HG02870 (cell line): Measurements from ENCODE around the gene POLR3B.
"Not testable (repeated sequence)": the region's sequence is repeated elsewhere in the genome, so short reads cannot be mapped to it uniquely, and the experiment has no call there.

ENCODE experiments used
- ATAC-seq: cut with Tn5 transposase; IDR thresholded peaks from one replicate; pipeline ENCODE4 v1.9.1; 2021; ENCODE audit warnings: mild to moderate bottlenecking, moderate library complexity; ENCODE audit not compliant: unreplicated experiment

The POLR3B gene

GRCh38 chr12:106459124-106459523, 101.6 kb downstream of the POLR3B start:
- ATAC-seq = no peak

DNA sequence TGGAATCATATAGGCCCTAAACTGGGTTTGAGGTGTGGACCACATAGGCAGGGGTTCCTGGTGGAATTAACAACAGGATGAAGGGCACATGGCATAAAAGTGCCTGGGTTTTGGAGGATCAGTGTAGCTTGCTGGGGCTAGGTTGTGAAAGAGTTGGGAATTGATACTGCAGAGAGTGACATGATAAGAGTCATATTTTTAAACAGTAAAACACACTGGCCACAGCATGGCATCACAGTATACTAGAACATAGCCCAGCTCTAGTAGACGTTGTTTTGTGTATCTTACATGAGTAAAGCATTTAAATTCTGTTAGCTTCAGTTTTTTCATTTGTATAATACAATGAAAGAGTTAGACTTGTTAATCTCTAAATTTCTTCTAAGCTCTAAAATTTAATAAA, 102.0 kb downstream of the POLR3B start:
- ATAC-seq = no peak

- no peak for ATAC-seq
Observed at GRCh38 chr12:106461730-106462129, 104.2 kb downstream of the POLR3B start.

DNA sequence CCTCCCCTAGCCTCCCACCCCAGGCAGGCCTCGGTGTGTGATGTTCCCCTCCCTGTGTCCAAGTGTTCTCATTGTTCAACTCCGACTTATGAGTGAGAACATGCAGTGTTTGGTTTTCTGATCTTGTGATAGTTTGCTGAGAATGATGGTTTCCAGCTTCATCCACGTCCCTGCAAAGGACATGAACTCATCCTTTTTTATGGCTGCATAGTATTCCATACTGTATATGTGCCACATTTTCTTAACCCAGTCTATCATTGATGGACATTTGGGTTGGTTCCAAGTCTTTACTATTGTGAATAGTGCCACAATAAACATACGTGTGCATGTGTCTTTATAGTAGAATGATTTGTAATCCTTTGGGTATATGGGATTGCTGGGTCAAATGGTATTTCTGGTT, 108.1 kb downstream of the POLR3B start:
- not testable (repeated sequence) for ATAC-seq

GRCh38 chr12:106475662-106476061, 118.1 kb downstream of the POLR3B start:
- not testable (repeated sequence) for ATAC-seq

GRCh38 chr12:106477627-106478026, 120.1 kb downstream of the POLR3B start:
- ATAC-seq = not testable (repeated sequence)

DNA sequence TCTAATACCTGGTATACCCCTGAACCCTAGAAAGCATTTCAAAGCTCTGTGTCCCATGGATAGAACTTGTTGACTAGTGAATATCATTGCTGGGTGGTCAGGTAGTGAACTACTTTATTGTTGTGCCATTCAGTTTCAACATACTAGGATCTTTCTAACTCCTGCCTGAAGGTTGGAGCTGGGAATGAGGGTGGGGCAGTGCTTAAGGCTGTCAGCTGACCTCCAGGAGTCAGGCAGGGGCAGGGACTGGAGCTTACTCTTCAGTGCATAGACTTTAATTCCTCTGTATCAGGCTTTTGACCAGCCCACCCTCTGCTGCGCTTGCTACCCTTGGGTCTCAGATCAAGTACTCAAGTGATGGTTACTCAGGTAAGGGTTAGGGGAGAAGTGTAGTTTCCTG, 122.7 kb downstream of the POLR3B start:
- no peak for ATAC-seq

DNA sequence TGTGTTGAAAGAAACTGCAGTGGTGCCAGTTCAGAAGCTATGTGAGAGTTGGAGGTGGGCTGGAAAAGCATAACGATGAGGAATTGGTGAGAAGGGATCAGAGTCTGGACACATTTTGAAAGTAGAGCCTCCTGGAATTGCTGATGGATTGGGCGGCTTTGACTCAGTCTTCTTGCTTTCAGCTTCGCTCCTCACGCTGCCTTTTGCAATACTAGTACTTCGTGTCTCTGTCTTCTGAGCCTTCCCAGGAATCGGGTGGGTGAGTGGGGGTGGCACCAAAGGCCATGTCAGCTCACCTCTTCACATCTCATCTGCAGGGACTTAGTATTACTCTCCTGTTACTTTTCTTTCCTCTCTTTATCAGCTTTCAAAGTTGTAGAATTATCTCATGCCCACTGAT, 123.7 kb downstream of the POLR3B start:
- no peak for ATAC-seq

- no peak for ATAC-seq
Observed at GRCh38 chr12:106487664-106488063, 130.1 kb downstream of the POLR3B start.

DNA sequence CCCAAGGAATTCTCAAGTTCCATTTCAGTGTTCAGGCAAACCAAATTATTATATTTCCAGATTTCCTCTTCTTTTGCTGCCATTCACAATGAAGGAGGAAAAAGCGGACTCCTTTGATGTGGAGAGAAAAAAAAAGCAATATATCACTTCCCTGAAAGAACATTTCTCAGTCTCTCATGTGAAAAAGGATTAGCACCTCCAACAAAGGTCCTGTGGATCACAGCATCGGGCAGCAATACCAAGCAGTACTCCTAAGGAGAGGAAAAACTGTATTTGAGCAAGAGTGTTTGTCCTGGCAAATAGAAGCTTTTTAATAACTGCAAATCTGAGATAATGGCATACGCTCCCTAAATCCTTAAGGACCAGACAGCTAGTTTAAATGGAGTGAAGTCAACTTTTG, 131.3 kb downstream of the POLR3B start:
- ATAC-seq = no peak

- no peak for ATAC-seq
Observed at GRCh38 chr12:106490264-106490663, 132.7 kb downstream of the POLR3B start.

DNA sequence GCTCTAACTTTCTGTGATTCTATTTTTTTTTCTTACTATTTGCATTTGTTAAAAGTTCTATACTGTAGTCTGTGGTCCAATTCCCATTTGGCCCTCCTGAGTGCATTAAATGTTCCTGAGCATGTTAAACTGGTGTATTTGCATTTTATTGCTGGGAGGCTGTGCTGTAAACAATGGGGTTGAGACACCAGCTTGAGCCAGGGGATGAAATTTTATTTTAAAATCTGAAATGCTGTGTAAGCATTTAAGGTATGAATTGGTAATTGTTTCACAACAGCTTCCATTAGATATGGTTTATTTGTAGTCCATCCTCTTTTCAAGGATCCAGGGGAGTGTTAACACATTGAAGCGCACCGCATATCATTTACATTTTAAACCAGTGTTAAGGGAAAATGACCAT, 135.3 kb downstream of the POLR3B start:
- ATAC-seq = no peak

- ATAC-seq = no peak
Observed at GRCh38 chr12:106493531-106493930, 136.0 kb downstream of the POLR3B start.

DNA sequence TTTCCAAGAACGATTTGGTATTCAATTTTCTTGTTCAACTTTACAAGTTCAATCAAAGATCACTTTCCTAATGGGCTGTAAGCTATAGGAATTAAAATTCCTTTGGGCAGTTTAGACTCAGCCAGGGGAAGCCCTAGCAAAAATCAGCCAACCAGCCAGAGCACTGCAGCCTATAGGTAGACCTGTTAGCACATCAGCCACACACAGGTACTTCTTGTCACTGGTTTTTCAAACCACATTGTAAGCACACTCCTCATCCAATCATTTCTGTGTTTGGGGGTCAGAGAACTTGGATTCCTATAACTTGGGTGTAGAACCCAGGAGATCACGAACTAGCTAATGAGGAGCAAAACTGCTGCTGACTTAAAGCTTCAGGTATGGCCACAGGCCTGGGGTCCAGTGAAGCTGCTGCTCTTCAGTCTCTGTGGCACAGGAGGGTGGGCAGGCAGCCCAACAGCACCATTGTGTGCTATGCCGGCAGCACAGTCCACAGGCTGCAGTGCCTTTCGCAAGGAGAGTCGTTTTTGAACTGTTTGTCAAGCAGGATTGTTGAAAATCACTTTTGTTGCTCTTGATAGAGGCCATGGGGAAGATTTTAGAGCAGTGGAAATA, 137.9 kb downstream of the POLR3B start:
- no peak for ATAC-seq

GRCh38 chr12:106498056-106498455, 140.5 kb downstream of the POLR3B start:
- ATAC-seq = no peak

DNA sequence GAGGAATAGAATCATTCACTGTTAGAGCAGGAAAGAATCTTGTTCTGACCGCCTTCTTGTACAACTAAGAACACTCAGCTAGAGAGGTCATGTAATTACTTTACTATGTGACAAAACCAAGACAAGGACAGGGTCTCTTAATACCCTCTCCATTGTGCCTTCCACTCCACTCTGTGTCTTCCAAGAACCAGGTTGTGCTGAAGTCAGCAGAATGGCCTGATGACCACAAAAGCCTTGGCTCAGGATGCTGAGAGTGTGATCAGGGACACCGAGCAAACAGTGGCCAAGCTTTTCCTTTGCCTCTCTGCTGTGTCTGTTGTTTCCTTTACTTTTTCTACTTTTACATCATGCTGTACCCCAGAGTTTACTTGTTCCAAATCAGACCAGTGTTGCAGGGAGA, 142.1 kb downstream of the POLR3B start:
- ATAC-seq = no peak

DNA sequence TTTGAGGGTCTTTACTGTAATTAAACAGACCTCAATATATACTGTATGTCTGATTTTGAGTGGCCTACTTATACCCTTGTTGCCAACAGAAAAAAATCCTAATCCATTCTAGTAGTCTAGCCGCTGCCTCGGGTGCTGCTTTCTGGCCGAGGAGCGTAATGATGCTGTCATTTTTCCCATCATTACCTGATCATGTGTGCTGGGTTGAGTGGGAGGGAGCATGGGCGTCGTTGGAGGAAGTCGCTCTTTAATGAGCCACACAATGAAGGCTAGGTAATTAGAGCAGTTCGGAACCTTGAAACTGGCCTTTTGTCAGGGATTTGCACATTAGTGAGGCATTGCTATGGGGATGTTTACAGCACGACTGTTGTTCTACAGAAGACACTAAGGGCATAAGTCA, 149.1 kb downstream of the POLR3B start:
- no peak for ATAC-seq

GRCh38 chr12:106508966-106509365, 151.4 kb downstream of the POLR3B start:
- ATAC-seq = no peak

- no peak for ATAC-seq
Observed at GRCh38 chr12:106511365-106511764, 153.8 kb downstream of the POLR3B start.

DNA sequence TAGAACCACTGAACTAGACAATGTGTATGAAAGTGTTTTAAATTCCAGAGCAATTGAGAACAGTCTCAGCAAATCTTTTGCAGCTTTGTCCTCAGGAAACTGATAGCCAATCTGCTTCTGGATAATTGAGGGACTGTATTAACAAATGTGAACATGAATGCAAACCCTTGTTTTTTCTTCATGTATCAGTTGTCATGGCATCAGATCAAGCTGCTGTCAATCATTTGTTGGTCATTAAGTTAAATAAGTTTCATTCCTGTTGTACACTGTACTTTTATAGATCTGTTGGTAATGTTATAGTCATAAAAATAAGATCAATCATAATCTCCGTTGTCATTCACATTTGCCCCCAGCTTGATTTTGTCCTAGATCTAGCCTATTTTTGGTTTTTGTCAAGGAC, 159.8 kb downstream of the POLR3B start:
- no peak for ATAC-seq

DNA sequence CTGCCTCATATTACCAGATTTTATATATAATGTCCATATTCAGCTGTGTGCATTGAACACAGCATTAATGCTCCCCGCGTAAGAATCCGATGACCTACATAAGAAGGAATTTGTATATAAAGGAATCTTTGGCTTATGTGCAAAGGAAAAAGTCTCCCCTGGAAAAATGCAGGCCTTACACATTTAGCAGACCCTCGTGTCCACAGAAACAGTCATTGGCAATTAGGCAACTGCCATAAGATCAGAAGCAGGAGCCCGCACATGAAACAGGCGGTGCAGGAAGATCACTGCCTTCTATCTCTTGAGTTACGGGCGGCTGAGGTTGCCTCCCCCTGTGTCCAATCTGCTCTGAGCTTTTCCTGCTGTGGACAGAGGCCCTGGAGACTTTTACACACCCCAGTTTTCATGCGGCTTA, 162.1 kb downstream of the POLR3B start:
- ATAC-seq = no peak

DNA sequence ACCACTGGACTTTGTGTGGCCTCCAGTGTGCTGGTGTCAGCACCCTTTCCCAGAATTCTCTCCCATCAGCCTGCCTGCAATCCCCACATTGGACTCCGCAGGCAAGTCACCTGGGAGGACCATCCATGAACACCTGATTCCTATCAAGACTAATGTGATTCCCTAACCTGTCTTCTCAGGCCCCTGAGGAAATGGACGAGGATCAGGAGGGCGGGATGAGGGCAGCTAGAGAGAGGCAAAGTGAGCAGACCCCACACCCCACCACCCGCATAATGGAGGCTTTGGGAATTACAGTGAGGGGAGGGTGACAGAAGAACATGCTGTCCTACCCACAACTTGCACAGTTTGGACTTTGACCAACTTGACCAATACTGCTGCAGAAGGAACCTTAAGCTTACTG, 164.4 kb downstream of the POLR3B start:
- ATAC-seq = no peak

- ATAC-seq = no peak
Observed at GRCh38 chr12:106522708-106523107, 165.2 kb downstream of the POLR3B start.
